Stomach (tissue), 9 donors: Measurements from ENCODE around the gene PRMT1. TPM values are rescaled to one million over a fixed set of nuclear protein-coding genes. Genes with fewer than 3 reads are reported as not detected.

ENCODE experiments used
- DNase-seq, 2 donors: peaks; one replicate each; pipeline versions ENCODE4 v3.0.0 to v3.0.0-alpha.2; 2013 to 2019
- H3K27ac ChIP-seq, 5 donors: fragments of 200-600 bp in 4 of 5; sonication (generic) in 4 of 5; one replicate each; pipeline ENCODE4 v1.5.1; 2013 to 2019; ENCODE audit warnings: mild to moderate bottlenecking in 1 of 5, moderate library complexity in 1 of 5
- H3K27me3 ChIP-seq, 3 donors: fragments of 200-600 bp; sonication (generic); one replicate each; pipeline ENCODE4 v1.5.1; 2017 to 2019; ENCODE audit warnings: mixed run types in 1 of 3
- H3K36me3 ChIP-seq, 4 donors: fragments of 200-600 bp; sonication (generic); 1 replicate in 3 of 4; 2 replicates in 1 of 4; pipeline ENCODE4 v1.5.1; 2016 to 2019
- H3K4me1 ChIP-seq, 4 donors: fragments of 200-600 bp; sonication (generic); one replicate each; pipeline ENCODE4 v1.5.1; 2016 to 2019
- H3K4me3 ChIP-seq, 4 donors: fragments of 200-600 bp; sonication (generic) in 3 of 4; one replicate each; pipeline ENCODE4 v1.5.1; 2016 to 2019; ENCODE audit warnings: mild to moderate bottlenecking in 1 of 4
- H3K9me3 ChIP-seq, 4 donors: fragments of 200-600 bp; sonication (generic); one replicate each; pipeline ENCODE4 v1.5.1; 2016 to 2019
- CTCF ChIP-seq, 7 experiments: fragments of 450-650 bp in 4 of 7; fragments of 200-600 bp in 3 of 7; sonication (generic) in 3 of 7; IDR thresholded peaks; one replicate each; pipeline ENCODE4 v1.5.1; 2016 to 2019; ENCODE audit warnings: antibody characterized with exemption in 7 of 7, control low read depth in 2 of 7, mild to moderate bottlenecking in 1 of 7
- EP300 ChIP-seq: sonication (generic); formaldehyde crosslinking; IDR thresholded peaks from one replicate; pipeline ENCODE4 v1.6.1; 2017; ENCODE audit warnings: antibody characterized with exemption
- POLR2A ChIP-seq, 4 donors: fragments of 450-650 bp; IDR thresholded peaks; one replicate each; pipeline ENCODE4 v1.6.1; 2016; ENCODE audit warnings: antibody characterized with exemption in 4 of 4, control low read depth in 2 of 4, mild to moderate bottlenecking in 1 of 4, moderate library complexity in 1 of 4
- POLR2AphosphoS5 ChIP-seq, 3 donors: sonication (generic); formaldehyde crosslinking; IDR thresholded peaks; one replicate each; pipeline ENCODE4 v1.6.1; 2016; ENCODE audit warnings: antibody characterized with exemption in 3 of 3
- WGBS, 5 donors: extraction: QIAGEN DNeasy Blood & Tissue Kit in 3 of 5; methylation state at CpG; one replicate each; pipeline versions ENCODE4 v1.1.5 to v1.1.7; 2013 to 2018; 5-methylcytosine and 5-hydroxymethylcytosine counted together
- intact Hi-C: fragments of 100-400 bp; cut with DNase I; formaldehyde crosslinking; loops from one replicate; pipeline ENCODE4 v1.15.1; 2023; ENCODE audit warnings: low total_unique reads
- polyA plus RNA-seq, 3 donors: library from polyadenylated mRNA; stranded (reverse); fragments of 200-250 nt; gene quantifications; one replicate each; pipeline ENCODE4 v1.2.3, GENCODE V29; 2013
- total RNA-seq, 5 donors: library from RNA; depleted of rRNA; stranded (reverse); fragments of >200 nt; gene quantifications; one replicate each; pipeline versions ENCODE4 v1.1.0 to v1.2.3, GENCODE V29; 2014 to 2016
- donor health status: healthy with polysubstance abuse.
- donor health status: Bipolar disorder and iron deficiency.
- donor health status: healthy.

Gene PRMT1
- total and polyA plus RNA-seq, 8 donors = 53.3 to 131 (median 107) TPM

- no peak for DNase-seq
- H3K4me3 ChIP-seq = no peak overlapping the region
- intact Hi-C loops = no loop called here
- TF ChIP-seq POLR2AphosphoS5 (IDR thresholded peaks at IDR 0.05) = no peak
- TF ChIP-seq CTCF (IDR thresholded peaks at IDR 0.05) = no peak
- no peak for TF ChIP-seq EP300
- TF ChIP-seq POLR2A (IDR thresholded peaks at IDR 0.05) = no peak
- no peak overlapping the region for H3K27ac ChIP-seq
- no peaks in the 10 kb centered on the region for H3K9me3 ChIP-seq
- 77 to 91% (median 87%) methylated on average over 5 of the region's 5 CpGs for WGBS, 5 donors
- no peaks in the 10 kb centered on the region for H3K36me3 ChIP-seq
- peaks cover 0 to 21% (median 9%) of the 10 kb centered on the region in 3 donors for H3K27me3 ChIP-seq
- H3K4me1 ChIP-seq = peaks cover 0 to 4% (median 0%) of the 10 kb centered on the region in 4 donors
Observed at GRCh38 chr19:49699364-49699763, 22.3 kb downstream of the PRMT1 start.

DNA sequence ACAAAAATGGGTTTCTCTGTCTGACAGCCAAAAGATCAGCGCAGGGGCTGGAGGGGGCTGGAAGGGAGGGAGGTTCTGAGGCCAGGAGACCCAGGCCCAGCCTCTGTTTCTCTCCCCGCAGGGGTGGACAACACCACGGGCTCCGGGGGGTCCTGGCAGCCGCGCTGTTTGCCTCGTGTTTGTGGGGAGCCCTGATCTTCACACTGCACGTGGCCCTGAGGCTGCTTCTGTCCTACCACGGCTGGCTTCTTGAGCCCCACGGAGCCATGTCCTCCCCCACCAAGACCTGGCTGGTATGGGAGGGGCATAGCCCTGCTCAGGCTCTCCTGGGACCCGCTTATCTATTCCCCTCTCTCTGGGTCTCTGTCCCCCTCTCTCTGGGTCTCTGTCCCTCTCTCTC is 23.5 kb downstream of the PRMT1 start:
- TF ChIP-seq EP300 (no peak), POLR2AphosphoS5 (IDR thresholded peaks at IDR 0.05) (no peak), CTCF (IDR thresholded peaks at IDR 0.05) (no peak), POLR2A (IDR thresholded peaks at IDR 0.05) (no peak)
- 50 to 59% (median 57%) methylated on average over 9 to 11 of the region's 11 CpGs for WGBS, 5 donors
- H3K27me3 ChIP-seq = peaks cover 0 to 21% (median 9%) of the 10 kb centered on the region in 3 donors
- H3K4me3 ChIP-seq = no peak overlapping the region
- no peaks in the 10 kb centered on the region for H3K36me3 ChIP-seq
- no peak overlapping the region for H3K27ac ChIP-seq
- intact Hi-C loops = loop anchor here (10.0 kb wide), 1 partner anchor 94 kb away; no protein-coding TSS in a partner anchor
- no peaks in the 10 kb centered on the region for H3K9me3 ChIP-seq
- peaks cover 0 to 4% (median 0%) of the 10 kb centered on the region in 4 donors for H3K4me1 ChIP-seq
- no peak for DNase-seq

GRCh38 chr19:49701271-49701786 is 24.3 kb downstream of the PRMT1 start:
- intact Hi-C loops = loop anchor here (10.0 kb wide), 1 partner anchor 93 kb away; no protein-coding TSS in a partner anchor
- WGBS, 5 donors = 28 to 51% (median 39%) methylated on average over 26 to 40 of the region's 40 CpGs
- no peak for TF ChIP-seq POLR2A (IDR thresholded peaks at IDR 0.05)
- TF ChIP-seq POLR2AphosphoS5 (IDR thresholded peaks at IDR 0.05) = no peak
- no peak for TF ChIP-seq CTCF (IDR thresholded peaks at IDR 0.05)
- no peak for TF ChIP-seq EP300
- peaks cover 0 to 4% (median 0%) of the 10 kb centered on the region in 4 donors for H3K4me1 ChIP-seq
- no peak for DNase-seq
- no peak overlapping the region for H3K4me3 ChIP-seq
- H3K27ac ChIP-seq = no peak overlapping the region
- peaks cover 0 to 21% (median 9%) of the 10 kb centered on the region in 3 donors for H3K27me3 ChIP-seq
- no peaks in the 10 kb centered on the region for H3K36me3 ChIP-seq
- H3K9me3 ChIP-seq = no peaks in the 10 kb centered on the region

DNA sequence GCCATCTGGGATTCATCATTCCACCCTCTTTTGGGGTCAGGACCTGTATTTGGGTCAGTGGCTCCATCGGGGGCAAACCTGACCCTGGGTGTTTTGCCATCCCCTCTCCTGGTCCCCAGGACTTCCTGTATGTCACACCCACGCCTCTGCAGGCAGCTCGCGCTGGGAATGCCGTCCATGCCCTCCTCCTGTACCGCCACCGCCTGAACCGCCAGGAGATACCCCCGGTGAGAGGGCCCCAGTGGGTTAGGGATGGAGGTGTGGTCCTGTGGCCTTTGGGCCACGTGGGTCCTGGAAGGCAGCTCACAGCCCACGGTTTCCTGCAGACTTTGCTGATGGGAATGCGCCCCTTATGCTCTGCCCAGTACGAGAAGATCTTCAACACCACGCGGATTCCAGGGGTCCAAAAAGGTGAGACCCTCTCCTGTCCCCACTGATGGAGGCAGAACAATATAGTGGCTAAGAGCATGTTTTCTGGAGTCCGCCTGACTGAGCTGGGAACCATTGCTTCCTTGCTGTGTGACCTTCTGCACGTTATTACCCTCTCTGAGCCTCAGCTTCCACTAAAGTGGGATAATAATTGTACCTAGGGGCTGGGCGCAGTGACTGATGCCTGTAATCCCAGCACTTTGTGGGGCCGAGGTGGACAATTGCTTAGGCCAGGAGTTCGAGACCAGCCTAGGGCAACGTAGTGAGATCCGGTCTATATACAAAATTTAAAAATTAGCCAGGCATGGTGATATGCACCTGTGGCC is 28.0 kb downstream of the PRMT1 start:
- peaks cover 0 to 4% (median 0%) of the 10 kb centered on the region in 4 donors for H3K4me1 ChIP-seq
- H3K9me3 ChIP-seq = no peaks in the 10 kb centered on the region
- no peak for DNase-seq
- TF ChIP-seq POLR2AphosphoS5 (IDR thresholded peaks at IDR 0.05) (no peak), POLR2A (IDR thresholded peaks at IDR 0.05) (no peak), EP300 (no peak)
- intact Hi-C loops = loop anchor here (10.0 kb wide), 1 partner anchor 90 kb away; no protein-coding TSS in a partner anchor
- H3K36me3 ChIP-seq = no peaks in the 10 kb centered on the region
- no peak overlapping the region for H3K27ac ChIP-seq
- H3K4me3 ChIP-seq = no peak overlapping the region
- WGBS, 5 donors = 85 to 89% (median 88%) methylated on average over 12 to 22 of the region's 22 CpGs
- peaks cover 0 to 21% (median 9%) of the 10 kb centered on the region in 3 donors for H3K27me3 ChIP-seq
